Calu3 (cell line): Measurements from ENCODE around the gene PIPOX. TPM values are rescaled to one million over a fixed set of nuclear protein-coding genes. Genes with fewer than 3 reads are reported as not detected.

Experiments used
- BruUV-seq: library from RNA; stranded (reverse); fragments of 400-500 nt; replicated peaks from 2 replicates; lab custom pipeline; 2021; lab: Mats Ljungman, UMichigan
- CTCF ChIA-PET: fragments of 300-600 bp; sonication (Branson Sonifier 250); formaldehyde crosslinking; loops from one replicate; lab custom pipeline; 2022; ENCODE audit warnings: antibody characterized with exemption; lab: Charles Lee
- DNase-seq: peaks from one replicate; pipeline ENCODE4 v3.0.0; 2022
- H3K27ac Mint-ChIP-seq: one replicate; pipeline ENCODE4 v1.8.0; 2022; ENCODE audit warnings: mixed read lengths; ENCODE audit not compliant: unreplicated experiment
- H3K27me3 Mint-ChIP-seq: one replicate; pipeline ENCODE4 v1.8.0; 2022; ENCODE audit warnings: mixed read lengths; ENCODE audit not compliant: unreplicated experiment
- H3K36me3 Mint-ChIP-seq: one replicate; pipeline ENCODE4 v1.8.0; 2022; ENCODE audit warnings: mild to moderate bottlenecking, moderate library complexity, mixed read lengths; ENCODE audit not compliant: insufficient read depth, unreplicated experiment
- H3K4me1 Mint-ChIP-seq: one replicate; pipeline ENCODE4 v1.8.0; 2022; ENCODE audit warnings: mild to moderate bottlenecking, low read depth, mixed read lengths; ENCODE audit not compliant: unreplicated experiment
- H3K4me3 Mint-ChIP-seq: one replicate; pipeline ENCODE4 v1.8.0; 2022; ENCODE audit warnings: mild to moderate bottlenecking, low read depth, moderate library complexity, mixed read lengths; ENCODE audit not compliant: unreplicated experiment
- H3K9me3 Mint-ChIP-seq: one replicate; pipeline ENCODE4 v1.8.0; 2022; ENCODE audit warnings: low read depth, mixed read lengths; ENCODE audit not compliant: unreplicated experiment
- intact Hi-C: fragments of 100-400 bp; cut with micrococcal nuclease; formaldehyde crosslinking; loops from one replicate; pipeline ENCODE4 v1.10.0; 2022; ENCODE audit not compliant: unreplicated experiment
- total RNA-seq: library from RNA; stranded (reverse); gene quantifications from 2 replicates; pipeline ENCODE4 v1.2.3, GENCODE V29; 2022
- TF ChIP-seq, protein P1 (sequence below): fragments of 200-600 bp; IDR thresholded peaks from one replicate; pipeline ENCODE4 v1.8.0; 2022; ENCODE audit warnings: antibody characterized with exemption; ENCODE audit not compliant: unreplicated experiment

PIPOX gene
- total RNA-seq, 1 experiment from 2014 or later = 3.7 TPM

GRCh38 chr17:29007860-29008455 is 35.0 kb upstream of the PIPOX start:
- Mint-ChIP-seq H3K4me1 (no peaks in the 10 kb centered on the region), H3K27me3 (peaks cover 96% of the 10 kb centered on the region), H3K9me3 (no peaks in the 10 kb centered on the region), H3K27ac (no peak overlapping the region), H3K36me3 (peaks cover 7% of the 10 kb centered on the region), H3K4me3 (no peak overlapping the region)
- no TSS peak for BruUV-seq
- intact Hi-C loops = no loop called here
- TF ChIP-seq, protein P1, sequence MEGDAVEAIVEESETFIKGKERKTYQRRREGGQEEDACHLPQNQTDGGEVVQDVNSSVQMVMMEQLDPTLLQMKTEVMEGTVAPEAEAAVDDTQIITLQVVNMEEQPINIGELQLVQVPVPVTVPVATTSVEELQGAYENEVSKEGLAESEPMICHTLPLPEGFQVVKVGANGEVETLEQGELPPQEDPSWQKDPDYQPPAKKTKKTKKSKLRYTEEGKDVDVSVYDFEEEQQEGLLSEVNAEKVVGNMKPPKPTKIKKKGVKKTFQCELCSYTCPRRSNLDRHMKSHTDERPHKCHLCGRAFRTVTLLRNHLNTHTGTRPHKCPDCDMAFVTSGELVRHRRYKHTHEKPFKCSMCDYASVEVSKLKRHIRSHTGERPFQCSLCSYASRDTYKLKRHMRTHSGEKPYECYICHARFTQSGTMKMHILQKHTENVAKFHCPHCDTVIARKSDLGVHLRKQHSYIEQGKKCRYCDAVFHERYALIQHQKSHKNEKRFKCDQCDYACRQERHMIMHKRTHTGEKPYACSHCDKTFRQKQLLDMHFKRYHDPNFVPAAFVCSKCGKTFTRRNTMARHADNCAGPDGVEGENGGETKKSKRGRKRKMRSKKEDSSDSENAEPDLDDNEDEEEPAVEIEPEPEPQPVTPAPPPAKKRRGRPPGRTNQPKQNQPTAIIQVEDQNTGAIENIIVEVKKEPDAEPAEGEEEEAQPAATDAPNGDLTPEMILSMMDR = no peak
- no peak for DNase-seq
- CTCF ChIA-PET = no interaction called here

DNA sequence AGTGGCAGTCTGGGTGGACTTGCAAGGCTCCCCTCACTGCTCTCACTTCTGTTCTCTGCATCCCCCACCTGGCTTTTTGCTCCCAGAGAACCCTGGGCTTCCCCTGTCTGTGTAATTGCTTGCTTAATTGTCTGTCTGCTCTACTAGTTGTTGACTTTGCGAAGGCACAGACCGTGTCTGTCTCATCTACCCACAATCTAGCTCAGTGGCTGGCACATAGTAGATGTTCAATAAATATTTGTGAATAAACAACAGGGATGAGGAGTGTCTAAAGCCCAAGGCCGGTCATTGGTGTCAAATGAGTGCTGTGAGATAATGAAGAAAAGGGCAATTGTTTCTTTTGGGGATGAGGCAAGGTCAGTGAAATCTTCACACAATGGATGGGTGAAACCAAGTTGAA is 34.4 kb upstream of the PIPOX start:
- CTCF ChIA-PET = interaction anchor here (2.0 kb wide), 1 partner anchor 11 kb away, joined by 4 read pairs; no protein-coding TSS in a partner anchor
- intact Hi-C loops = no loop called here
- no peak for DNase-seq
- H3K9me3 Mint-ChIP-seq = no peaks in the 10 kb centered on the region
- no peak overlapping the region for H3K4me3 Mint-ChIP-seq
- H3K36me3 Mint-ChIP-seq = peaks cover 7% of the 10 kb centered on the region
- H3K4me1 Mint-ChIP-seq = no peaks in the 10 kb centered on the region
- H3K27me3 Mint-ChIP-seq = peaks cover 96% of the 10 kb centered on the region
- TF ChIP-seq, protein P1 = no peak
- no TSS peak for BruUV-seq
- no peak overlapping the region for H3K27ac Mint-ChIP-seq

DNA sequence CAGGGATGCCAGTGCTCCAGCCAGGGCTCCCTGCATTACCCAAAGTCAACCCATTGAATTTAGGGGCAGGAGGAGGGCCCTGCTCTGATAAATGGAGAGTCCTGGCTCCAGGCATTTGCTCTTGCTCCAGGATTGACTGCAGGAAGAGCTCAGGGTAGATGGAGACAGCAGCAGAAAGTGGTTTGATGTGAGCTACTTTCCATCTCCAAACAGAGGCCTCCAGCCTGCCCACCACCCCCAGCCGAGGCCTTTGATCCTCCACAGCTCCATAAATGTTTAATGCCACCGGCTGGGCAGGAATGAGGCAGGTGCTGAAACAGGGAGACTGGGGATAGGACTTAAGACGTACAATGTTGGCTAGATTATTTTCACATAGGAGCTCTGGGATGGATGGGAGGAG is 32.8 kb upstream of the PIPOX start:
- peaks cover 96% of the 10 kb centered on the region for H3K27me3 Mint-ChIP-seq
- no peak for DNase-seq
- no peaks in the 10 kb centered on the region for H3K9me3 Mint-ChIP-seq
- no peaks in the 10 kb centered on the region for H3K4me1 Mint-ChIP-seq
- no peak overlapping the region for H3K27ac Mint-ChIP-seq
- no TSS peak for BruUV-seq
- peaks cover 3% of the 10 kb centered on the region for H3K36me3 Mint-ChIP-seq
- intact Hi-C loops = no loop called here
- CTCF ChIA-PET = interaction anchor here (0.7 to 2.0 kb wide), 3 partner anchors 10 to 114 kb away, joined by 3 to 4 read pairs (median 3); no protein-coding TSS in a partner anchor
- no peak overlapping the region for H3K4me3 Mint-ChIP-seq
- TF ChIP-seq, protein P1 = no peak

DNA sequence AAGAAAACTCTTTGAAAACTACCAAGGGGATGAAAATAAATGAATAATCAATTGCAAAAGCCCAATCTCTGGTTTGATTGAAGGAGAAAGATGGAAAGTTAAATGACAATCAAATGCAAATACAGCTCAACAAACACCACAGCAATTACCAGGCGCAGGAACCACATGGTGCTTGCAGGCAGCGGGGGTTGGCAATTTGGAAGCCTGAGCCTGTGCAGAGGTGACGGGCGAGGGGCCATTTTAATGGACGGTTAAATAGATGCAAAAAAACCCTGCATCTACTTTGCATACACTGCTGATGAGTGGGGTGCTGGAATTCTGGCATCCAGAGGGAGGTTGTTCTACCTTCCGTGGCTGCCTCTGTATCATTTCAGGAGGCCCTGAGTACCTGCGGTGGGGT is 32.4 kb upstream of the PIPOX start:
- BruUV-seq = no TSS peak
- peaks cover 96% of the 10 kb centered on the region for H3K27me3 Mint-ChIP-seq
- H3K4me1 Mint-ChIP-seq = no peaks in the 10 kb centered on the region
- TF ChIP-seq, protein P1 = no peak
- CTCF ChIA-PET = interaction anchor here (1.0 to 2.0 kb wide), 2 partner anchors 9 to 113 kb away, joined by 3 to 4 read pairs; no protein-coding TSS in a partner anchor
- H3K27ac Mint-ChIP-seq = no peak overlapping the region
- no peak for DNase-seq
- H3K36me3 Mint-ChIP-seq = no peaks in the 10 kb centered on the region
- no peak overlapping the region for H3K4me3 Mint-ChIP-seq
- intact Hi-C loops = no loop called here
- H3K9me3 Mint-ChIP-seq = no peaks in the 10 kb centered on the region
